ENCODE results near the gene PDCD7. TPM values are rescaled to one million over a fixed set of nuclear protein-coding genes. Genes with fewer than 3 reads are reported as not detected.

The PDCD7 gene, protein sequence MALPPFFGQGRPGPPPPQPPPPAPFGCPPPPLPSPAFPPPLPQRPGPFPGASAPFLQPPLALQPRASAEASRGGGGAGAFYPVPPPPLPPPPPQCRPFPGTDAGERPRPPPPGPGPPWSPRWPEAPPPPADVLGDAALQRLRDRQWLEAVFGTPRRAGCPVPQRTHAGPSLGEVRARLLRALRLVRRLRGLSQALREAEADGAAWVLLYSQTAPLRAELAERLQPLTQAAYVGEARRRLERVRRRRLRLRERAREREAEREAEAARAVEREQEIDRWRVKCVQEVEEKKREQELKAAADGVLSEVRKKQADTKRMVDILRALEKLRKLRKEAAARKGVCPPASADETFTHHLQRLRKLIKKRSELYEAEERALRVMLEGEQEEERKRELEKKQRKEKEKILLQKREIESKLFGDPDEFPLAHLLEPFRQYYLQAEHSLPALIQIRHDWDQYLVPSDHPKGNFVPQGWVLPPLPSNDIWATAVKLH
- 20.2 and 20.8 TPM in 2 replicates for total RNA-seq

GRCh38 chr15:65133548-65134200, at the start of gene PDCD7:
Gene PDCD7, minus strand, starts transcription at chr15:65133808. Its CDS starts 27 bp downstream, at chr15:65133781.

DNA sequence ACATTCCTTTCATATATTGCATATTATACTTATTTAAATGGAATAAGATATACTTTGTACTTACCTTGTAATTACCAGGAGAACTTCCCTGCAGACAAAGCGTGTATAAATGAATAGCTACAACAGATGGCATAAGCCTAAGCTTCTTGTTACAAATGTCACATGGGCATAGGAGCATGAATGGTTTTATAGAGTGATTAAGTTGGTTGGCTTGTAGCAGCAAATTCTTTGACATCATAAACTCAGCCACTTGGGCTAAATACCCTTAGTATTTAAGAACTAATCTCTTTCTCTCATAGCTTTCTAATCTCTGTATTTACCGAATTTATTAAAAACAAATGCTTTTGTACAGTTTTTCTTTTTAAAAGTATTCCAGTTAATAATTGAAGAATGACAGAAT, 18.5 kb downstream of the PDCD7 start, which contains the start of gene UBAP1L:
UBAP1L (minus strand) TSS at position 115 of the 400 bp plus-strand sequence. CDS start 8,985 bp downstream, outside the sequence.

GRCh38 chr15:65076486-65077290, 56.9 kb downstream of the PDCD7 start, which contains the start of gene KBTBD13:
Gene KBTBD13, plus strand, starts transcription at chr15:65076746. Its CDS starts 70 bp downstream, at chr15:65076816.

DNA sequence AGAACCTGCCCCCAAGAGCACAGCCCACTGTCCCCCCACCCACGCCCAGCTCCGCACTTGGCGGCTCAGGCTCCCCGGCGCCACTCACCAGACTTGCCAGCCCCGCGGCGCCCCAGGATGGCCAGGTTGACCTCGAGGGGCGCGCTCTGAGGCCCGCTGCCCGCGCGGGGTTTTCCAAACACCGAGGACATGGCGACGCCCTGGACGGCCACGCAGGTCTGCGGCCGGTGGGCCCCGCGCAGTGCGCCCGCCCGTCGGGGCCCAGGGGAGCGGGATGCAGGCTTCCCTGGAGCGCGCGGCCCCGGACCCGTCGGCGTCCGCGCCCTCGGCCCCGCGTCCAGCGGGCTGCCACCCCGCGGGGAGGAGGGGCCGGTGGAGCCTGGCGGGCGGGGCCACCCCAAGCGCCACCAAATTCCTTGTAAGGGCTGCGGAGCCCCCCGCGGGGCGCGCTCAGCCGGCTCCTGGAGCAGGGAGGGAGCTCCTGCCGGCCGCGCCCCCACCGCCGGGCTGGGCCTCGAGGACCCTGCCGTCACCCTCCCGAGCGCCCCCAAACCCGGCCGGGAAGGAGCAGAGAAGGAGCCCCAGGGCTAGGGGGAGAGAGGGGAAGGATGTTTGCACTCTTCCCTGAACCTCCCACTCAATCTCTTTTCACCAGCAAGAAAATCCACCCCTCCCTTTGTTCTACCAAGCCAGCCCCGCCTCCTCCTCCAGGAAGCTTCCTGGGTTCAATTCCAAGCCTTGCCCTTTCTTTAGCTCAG, 65.8 kb downstream of the PDCD7 start, which contains the start of gene RASL12:
RASL12 (minus strand) TSS at position 347 of the 758 bp plus-strand sequence; CDS start at position 191, 156 bp downstream.

Other genes with a start within 250 kb of the PDCD7 start
- gene ANKDD1A, start 221.9 kb downstream of the PDCD7 start, total RNA-seq = 2.0 and 11.7 TPM in 2 replicates
- 86.4 and 95.7 TPM in 2 replicates for gene SPG21, start 143.9 kb downstream of the PDCD7 start, total RNA-seq
- gene MTFMT, start 104.2 kb downstream of the PDCD7 start, total RNA-seq = 17.2 and 26.0 TPM in 2 replicates
- gene SLC51B, start 88.4 kb downstream of the PDCD7 start, total RNA-seq = not detected in 2 replicates
- 2.2 and 4.7 TPM in 2 replicates for gene RASL12, start 65.8 kb downstream of the PDCD7 start, total RNA-seq
- not detected in 2 replicates for gene KBTBD13, start 57.1 kb downstream of the PDCD7 start, total RNA-seq
- gene UBAP1L, start 18.6 kb downstream of the PDCD7 start, total RNA-seq = 0.34 and 0.35 TPM in 2 replicates
- gene CLPX, start 51.5 kb upstream of the PDCD7 start, total RNA-seq = 20.2 and 31.9 TPM in 2 replicates
- gene CILP, start 77.7 kb upstream of the PDCD7 start, total RNA-seq = 0.93 and 2.8 TPM in 2 replicates
- gene PARP16, start 153.1 kb upstream of the PDCD7 start, total RNA-seq = 5.2 and 7.8 TPM in 2 replicates
- gene RNU5A-1, start 162.2 kb upstream of the PDCD7 start, total RNA-seq = not detected in 2 replicates
- gene RNU5B-1, start 170.9 kb upstream of the PDCD7 start, total RNA-seq = not detected in 2 replicates
- gene IGDCC3, start 244.2 kb upstream of the PDCD7 start, total RNA-seq = 0.26 TPM in 1 of 2 replicates, not detected in the other